ENCODE results near the gene GBX1. TPM values are rescaled to one million over a fixed set of nuclear protein-coding genes. Genes with fewer than 3 reads are reported as not detected.

Gene GBX1
- total RNA-seq (2014; rRNA removed; shearing (Covaris generic)), result not detected in 2 replicates
- total RNA-seq (2022), result not detected in 2 replicates
- not detected for Bru-seq, nascent RNA
- BruChase-seq, experiment 1, labeled RNA remaining after a 6-hour chase, result not detected
- BruChase-seq, experiment 2, labeled RNA remaining after a 2-hour chase, result not detected
- long read RNA-seq, result 0 reads

- H3K9me2 ChIP-seq (ENCODE audit: insufficient read depth, low read length), result no peaks in the 10 kb centered on the region
- intact Hi-C loops (cut with micrococcal nuclease; ENCODE audit: unreplicated experiment), result no loop called here
- no peak for DNase-seq (ENCODE audit: low spot score)
- H3K4me3 ChIP-seq (ENCODE audit: low read depth, low read length, poor library complexity, severe bottlenecking), result no peak within 1 kb of the TSS
- H2AFZ ChIP-seq (ENCODE audit: low read length), result no peak within 1 kb of the TSS
- H3K79me2 ChIP-seq (ENCODE audit: insufficient read depth, low read depth, low read length), result no peaks in the 10 kb centered on the region
- no peak for TF ChIP-seq EZH2phosphoT487 (IDR thresholded peaks at IDR 0.05; ENCODE audit: borderline replicate concordance, low read depth, low read length)
- TF ChIP-seq CTCF (conservative IDR thresholded peaks at IDR 0.05; ENCODE audit: low read length), result no peak
- no peaks in the 10 kb centered on the region for H4K20me1 ChIP-seq (ENCODE audit: insufficient read depth, low read length)
- H3K9me3 ChIP-seq (ENCODE audit: low read length), result no peaks in the 10 kb centered on the region
- H3K36me3 ChIP-seq (ENCODE audit: insufficient read depth, low read length), result no peaks in the 10 kb centered on the region
- H3K27ac ChIP-seq (ENCODE audit: low read depth, low read length, poor library complexity, severe bottlenecking), result no peak within 1 kb of the TSS
- POLR2A ChIA-PET, result no interaction called here
- H3K4me2 ChIP-seq (ENCODE audit: low read length), result no peak within 1 kb of the TSS
- BruUV-seq (replicated peaks), result no TSS peak
- CTCF ChIA-PET (ENCODE audit: unreplicated experiment), result no interaction called here
- no peaks in the 10 kb centered on the region for H3K4me1 ChIP-seq (ENCODE audit: insufficient read depth, low read length, poor library complexity, severe bottlenecking)
Measured at GRCh38 chr7:151167197-151167961, at the start of gene GBX1. Gene GBX1, minus strand, starts transcription at chr7:151167694. Its CDS starts 146 bp downstream, at chr7:151167548.

- H3K4me2 ChIP-seq (ENCODE audit: low read length), result no peak overlapping the region
- no peak for DNase-seq (ENCODE audit: low spot score)
- H3K9me3 ChIP-seq (ENCODE audit: low read length), result no peaks in the 10 kb centered on the region
- H2AFZ ChIP-seq (ENCODE audit: low read length), result no peak overlapping the region
- peaks cover 87% of the 10 kb centered on the region for H3K36me3 ChIP-seq (ENCODE audit: insufficient read depth, low read length)
- H4K20me1 ChIP-seq (ENCODE audit: insufficient read depth, low read length), result no peaks in the 10 kb centered on the region
- no TSS peak for BruUV-seq (replicated peaks)
- no peak overlapping the region for H3K27ac ChIP-seq (ENCODE audit: low read depth, low read length, poor library complexity, severe bottlenecking)
- no peaks in the 10 kb centered on the region for H3K9me2 ChIP-seq (ENCODE audit: insufficient read depth, low read length)
- POLR2A ChIA-PET, result no interaction called here
- no peaks in the 10 kb centered on the region for H3K4me1 ChIP-seq (ENCODE audit: insufficient read depth, low read length, poor library complexity, severe bottlenecking)
- no peaks in the 10 kb centered on the region for H3K79me2 ChIP-seq (ENCODE audit: insufficient read depth, low read depth, low read length)
- CTCF ChIA-PET (ENCODE audit: unreplicated experiment), result no interaction called here
- TF ChIP-seq EZH2phosphoT487 (IDR thresholded peaks at IDR 0.05; ENCODE audit: borderline replicate concordance, low read depth, low read length), result no peak
- no peak for TF ChIP-seq CTCF (conservative IDR thresholded peaks at IDR 0.05; ENCODE audit: low read length)
- H3K4me3 ChIP-seq (ENCODE audit: low read depth, low read length, poor library complexity, severe bottlenecking), result no peak overlapping the region
- intact Hi-C loops (cut with micrococcal nuclease; ENCODE audit: unreplicated experiment), result no loop called here
Measured at GRCh38 chr7:151215396-151215795, 47.9 kb upstream of the GBX1 start.

- POLR2A ChIA-PET, result interaction anchor here (0.6 to 0.7 kb wide), 2 partner anchors 31 to 37 kb away, joined by 3 read pairs; no protein-coding TSS in a partner anchor
- Histone ChIP-seq H3K9me2 (ENCODE audit: insufficient read depth, low read length) (no peaks in the 10 kb centered on the region), H3K4me1 (ENCODE audit: insufficient read depth, low read length, poor library complexity, severe bottlenecking) (no peaks in the 10 kb centered on the region), H3K4me2 (ENCODE audit: low read length) (no peak overlapping the region), H3K27ac (ENCODE audit: low read depth, low read length, poor library complexity, severe bottlenecking) (no peak overlapping the region), H4K20me1 (ENCODE audit: insufficient read depth, low read length) (no peaks in the 10 kb centered on the region), H2AFZ (ENCODE audit: low read length) (no peak overlapping the region), H3K9me3 (ENCODE audit: low read length) (no peaks in the 10 kb centered on the region), H3K4me3 (ENCODE audit: low read depth, low read length, poor library complexity, severe bottlenecking) (no peak overlapping the region), H3K36me3 (ENCODE audit: insufficient read depth, low read length) (peaks cover 71% of the 10 kb centered on the region), H3K79me2 (ENCODE audit: insufficient read depth, low read depth, low read length) (no peaks in the 10 kb centered on the region)
- intact Hi-C loops (cut with micrococcal nuclease; ENCODE audit: unreplicated experiment), result no loop called here
- no peak for DNase-seq (ENCODE audit: low spot score)
- no TSS peak for BruUV-seq (replicated peaks)
- TF ChIP-seq EZH2phosphoT487 (IDR thresholded peaks at IDR 0.05; ENCODE audit: borderline replicate concordance, low read depth, low read length) (no peak), CTCF (conservative IDR thresholded peaks at IDR 0.05; ENCODE audit: low read length) (no peak)
- CTCF ChIA-PET (ENCODE audit: unreplicated experiment), result no interaction called here
Measured at GRCh38 chr7:151213826-151214225, 46.3 kb upstream of the GBX1 start.

All from OCI-LY7 (cell line).